Breast epithelium (tissue), 3 donors: ENCODE data around the gene TBX2.

Experiments
- POLR2A ChIP-seq: fragments of 450-650 bp; IDR thresholded peaks from one replicate; pipeline ENCODE4 v1.6.1; 2016; ENCODE audit warnings: antibody characterized with exemption, mild to moderate bottlenecking, moderate library complexity
- TF ChIP-seq, protein P1 (sequence below), 3 donors: fragments of 450-650 bp; IDR thresholded peaks; one replicate each; pipeline ENCODE4 v1.5.1; 2016 to 2017; ENCODE audit warnings: antibody characterized with exemption in 3 of 3, mild to moderate bottlenecking in 3 of 3, moderate library complexity in 3 of 3

- TF ChIP-seq, protein P1, sequence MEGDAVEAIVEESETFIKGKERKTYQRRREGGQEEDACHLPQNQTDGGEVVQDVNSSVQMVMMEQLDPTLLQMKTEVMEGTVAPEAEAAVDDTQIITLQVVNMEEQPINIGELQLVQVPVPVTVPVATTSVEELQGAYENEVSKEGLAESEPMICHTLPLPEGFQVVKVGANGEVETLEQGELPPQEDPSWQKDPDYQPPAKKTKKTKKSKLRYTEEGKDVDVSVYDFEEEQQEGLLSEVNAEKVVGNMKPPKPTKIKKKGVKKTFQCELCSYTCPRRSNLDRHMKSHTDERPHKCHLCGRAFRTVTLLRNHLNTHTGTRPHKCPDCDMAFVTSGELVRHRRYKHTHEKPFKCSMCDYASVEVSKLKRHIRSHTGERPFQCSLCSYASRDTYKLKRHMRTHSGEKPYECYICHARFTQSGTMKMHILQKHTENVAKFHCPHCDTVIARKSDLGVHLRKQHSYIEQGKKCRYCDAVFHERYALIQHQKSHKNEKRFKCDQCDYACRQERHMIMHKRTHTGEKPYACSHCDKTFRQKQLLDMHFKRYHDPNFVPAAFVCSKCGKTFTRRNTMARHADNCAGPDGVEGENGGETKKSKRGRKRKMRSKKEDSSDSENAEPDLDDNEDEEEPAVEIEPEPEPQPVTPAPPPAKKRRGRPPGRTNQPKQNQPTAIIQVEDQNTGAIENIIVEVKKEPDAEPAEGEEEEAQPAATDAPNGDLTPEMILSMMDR (IDR thresholded peaks at IDR 0.05): no peak
- no peak for TF ChIP-seq POLR2A
Observed at GRCh38 chr17:61456688-61457225, 57.1 kb downstream of the TBX2 start.
